Measurements from ENCODE around the gene SESN1.

Gene SESN1

DNA sequence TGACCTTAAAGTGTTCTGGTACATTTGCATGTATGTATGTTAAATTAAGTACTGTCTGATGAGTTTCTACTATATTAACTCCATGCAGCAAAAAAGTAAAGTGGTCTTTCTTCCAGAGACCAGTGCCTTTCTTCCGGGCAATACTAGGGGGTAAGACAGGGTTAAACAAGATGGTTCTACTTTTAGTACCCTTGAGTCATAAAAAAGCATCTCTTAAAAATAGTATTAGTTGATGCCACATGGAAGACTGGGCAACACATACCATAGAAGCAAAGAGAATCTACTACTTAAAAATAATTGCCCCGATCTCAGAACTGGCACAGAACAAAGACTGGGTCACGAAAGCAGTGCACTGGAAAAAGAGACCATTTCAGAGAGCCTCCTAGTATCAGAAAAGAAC, 66.2 kb downstream of the SESN1 start:
- DNase-seq (ENCODE audit: low read depth): no peak

DNA sequence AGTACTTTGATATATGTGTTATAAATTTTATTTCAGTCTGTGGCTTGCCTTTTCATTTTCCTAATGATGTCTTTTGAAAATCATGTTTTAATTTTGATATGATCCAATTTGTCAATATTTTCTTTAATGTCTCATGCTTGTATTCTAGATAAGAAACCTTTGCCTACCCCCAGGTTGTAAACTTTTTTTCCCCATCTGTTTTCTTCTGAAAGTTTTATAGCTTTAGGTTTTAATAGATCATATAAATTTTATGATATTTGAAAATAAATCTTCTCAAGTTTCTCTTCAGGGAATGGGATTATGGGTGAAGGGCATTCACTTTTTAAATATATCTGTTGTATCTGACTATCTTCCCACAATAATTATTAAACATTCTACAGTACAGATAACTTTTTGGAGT, 66.7 kb downstream of the SESN1 start:
- DNase-seq (ENCODE audit: low read depth): no peak

DNA sequence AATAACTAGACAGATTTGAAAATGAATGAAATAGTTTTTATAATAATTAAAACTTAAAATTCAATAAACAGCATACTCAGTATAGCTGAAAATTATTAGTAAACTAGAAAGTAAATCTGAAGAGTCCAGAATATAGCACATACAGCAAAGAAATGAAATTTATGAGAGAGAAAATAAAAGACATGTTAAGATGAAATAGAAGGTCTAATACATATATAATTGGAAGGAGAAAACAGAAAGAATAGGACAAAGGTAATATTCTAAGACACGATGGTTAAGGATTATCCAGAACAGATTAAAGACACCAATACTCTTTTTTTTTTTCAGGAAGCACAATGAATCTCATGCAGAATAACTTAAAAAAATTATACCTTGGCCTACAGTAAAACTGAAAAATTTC, 69.0 kb downstream of the SESN1 start:
- DNase-seq (ENCODE audit: low read depth): no peak

DNA sequence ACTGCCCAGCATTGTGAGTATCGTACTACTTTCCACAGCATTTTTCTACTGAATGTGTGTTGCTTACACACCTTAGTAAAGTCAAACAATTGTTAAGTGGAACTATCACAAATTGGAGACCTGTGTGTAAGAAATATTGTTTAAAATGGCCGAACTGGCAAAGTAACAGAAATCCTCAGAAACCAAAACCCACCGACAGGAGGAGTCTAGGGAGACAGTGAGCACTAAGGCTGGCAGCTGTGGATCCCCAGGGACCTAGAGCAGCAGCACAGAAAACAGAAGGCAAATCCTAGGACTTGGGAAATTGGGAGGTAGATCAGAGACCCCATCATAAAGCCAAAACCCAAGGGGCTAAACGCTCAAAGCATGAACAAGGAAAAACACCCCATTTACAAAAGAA, 69.9 kb downstream of the SESN1 start:
- no peak for DNase-seq (ENCODE audit: low read depth)

DNA sequence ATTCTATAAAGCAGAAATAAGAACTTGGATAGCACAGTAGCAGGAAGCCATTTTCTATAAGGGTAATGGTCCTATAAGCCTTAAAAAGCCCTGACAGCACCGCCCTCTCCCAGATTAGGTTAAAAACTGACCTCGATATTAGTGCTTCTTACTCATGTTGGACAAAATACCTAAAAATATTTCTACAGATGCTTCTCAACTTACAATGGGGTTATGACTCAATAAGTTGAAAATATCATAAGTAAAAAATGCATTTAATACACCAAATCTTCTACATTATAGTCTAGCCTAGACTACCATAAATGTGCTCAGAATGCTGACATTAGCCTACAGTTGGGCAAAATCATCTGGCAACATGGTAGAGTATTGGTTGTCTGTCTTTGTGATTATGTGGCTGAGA, 70.3 kb downstream of the SESN1 start:
- no peak for DNase-seq (ENCODE audit: low read depth)

DNA sequence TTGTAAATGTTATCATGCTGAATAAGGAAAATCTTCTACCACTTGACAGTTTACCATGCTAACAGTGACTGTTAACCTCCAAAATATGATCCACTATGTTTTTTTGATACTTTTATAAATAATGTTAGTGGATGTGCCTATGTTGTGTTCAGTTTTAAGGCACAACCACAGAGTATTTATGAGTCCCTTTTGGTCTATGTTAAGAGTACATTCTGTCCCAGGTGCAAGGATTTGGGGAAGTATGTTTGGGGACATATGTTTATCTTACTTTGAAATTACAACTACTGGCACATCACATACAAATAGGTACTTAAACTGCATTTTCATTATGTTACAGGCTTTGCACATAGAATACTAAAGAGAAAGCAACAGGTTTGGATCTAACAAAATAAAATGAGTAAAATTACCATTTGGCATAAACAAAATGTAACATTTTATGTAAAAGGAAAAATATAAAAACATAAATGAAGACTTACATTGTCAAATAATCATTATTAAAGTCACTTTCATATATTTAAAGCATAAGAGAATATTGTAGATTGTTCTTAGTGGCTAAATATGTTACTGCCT, 71.2 kb downstream of the SESN1 start:
- no peak for DNase-seq (ENCODE audit: low read depth)

DNA sequence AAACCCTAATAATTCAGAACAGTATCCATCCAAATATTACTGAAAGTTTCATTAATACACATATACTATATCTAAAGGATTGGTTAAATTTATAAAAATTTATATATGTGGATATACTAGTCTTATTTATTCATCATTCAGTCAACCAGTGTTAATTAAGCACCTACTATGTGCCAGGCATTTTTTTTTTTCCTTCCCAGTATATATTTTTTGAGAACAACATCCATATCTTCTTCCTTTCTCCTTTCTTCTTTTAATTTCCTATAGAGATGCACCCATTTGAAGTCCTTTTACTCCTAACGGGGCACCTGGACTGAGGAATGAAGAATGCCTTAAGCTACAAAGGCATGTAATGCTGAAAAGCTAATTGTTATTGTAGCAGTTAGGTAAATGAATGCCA, 72.8 kb downstream of the SESN1 start:
- no peak for DNase-seq (ENCODE audit: low read depth)

DNA sequence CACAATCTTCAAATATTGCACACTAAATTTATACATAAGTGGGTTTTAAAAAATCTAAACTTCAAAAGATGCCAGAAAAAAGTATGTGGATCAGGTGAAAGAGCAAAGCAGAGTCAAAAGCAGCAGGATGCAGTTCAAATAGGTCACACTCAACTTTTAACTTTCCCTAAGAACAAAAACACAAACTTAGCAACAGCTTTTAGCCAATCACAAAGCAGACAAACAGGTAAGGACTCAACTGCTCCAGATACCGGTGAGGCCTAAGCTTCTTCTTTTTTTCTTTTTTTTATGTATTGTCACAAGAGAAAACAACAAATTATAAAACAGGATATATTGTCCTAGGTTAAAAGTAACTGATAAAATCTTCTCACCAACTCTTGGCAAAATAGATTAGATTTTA, 74.7 kb downstream of the SESN1 start:
- no peak for DNase-seq (ENCODE audit: low read depth)

DNA sequence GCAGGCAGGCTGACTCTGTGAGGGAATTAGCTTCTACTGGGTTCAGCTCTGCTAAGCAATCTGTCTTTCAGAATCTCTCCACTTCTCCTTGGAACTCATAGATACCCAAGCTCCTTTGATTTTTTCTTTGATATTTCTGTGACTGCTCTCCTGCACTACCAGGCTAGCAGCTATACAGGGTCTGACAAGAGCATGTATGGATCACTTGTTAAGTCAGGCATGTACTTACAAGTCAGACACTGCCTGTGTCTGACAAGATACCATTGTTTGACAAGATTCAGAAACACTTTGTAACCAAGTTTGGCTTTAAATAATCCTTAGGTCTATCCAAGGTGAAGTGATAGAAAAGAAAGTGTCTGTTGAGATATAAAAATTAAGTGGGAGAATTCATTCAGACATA, 79.5 kb downstream of the SESN1 start:
- DNase-seq (ENCODE audit: low read depth): no peak

DNA sequence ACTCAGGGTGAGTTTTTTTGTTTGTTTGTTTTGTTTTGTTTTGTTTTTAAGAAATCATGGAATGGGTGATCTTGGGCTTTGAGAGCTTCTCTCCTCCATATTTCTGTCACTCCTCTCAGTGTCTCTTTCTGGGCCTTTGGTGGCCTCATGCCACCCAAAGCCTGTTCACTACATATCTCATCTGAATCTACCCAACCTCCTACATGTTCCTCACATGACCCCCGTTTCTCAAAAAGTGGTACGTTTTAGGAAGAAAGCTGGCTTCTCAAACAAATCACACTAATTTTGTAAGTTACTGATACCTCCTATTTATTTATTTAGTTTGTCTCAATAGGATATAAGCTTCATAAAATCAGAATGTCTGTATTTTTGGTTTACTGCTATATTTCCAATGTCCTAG, 80.0 kb downstream of the SESN1 start:
- DNase-seq (ENCODE audit: low read depth): no peak

DNA sequence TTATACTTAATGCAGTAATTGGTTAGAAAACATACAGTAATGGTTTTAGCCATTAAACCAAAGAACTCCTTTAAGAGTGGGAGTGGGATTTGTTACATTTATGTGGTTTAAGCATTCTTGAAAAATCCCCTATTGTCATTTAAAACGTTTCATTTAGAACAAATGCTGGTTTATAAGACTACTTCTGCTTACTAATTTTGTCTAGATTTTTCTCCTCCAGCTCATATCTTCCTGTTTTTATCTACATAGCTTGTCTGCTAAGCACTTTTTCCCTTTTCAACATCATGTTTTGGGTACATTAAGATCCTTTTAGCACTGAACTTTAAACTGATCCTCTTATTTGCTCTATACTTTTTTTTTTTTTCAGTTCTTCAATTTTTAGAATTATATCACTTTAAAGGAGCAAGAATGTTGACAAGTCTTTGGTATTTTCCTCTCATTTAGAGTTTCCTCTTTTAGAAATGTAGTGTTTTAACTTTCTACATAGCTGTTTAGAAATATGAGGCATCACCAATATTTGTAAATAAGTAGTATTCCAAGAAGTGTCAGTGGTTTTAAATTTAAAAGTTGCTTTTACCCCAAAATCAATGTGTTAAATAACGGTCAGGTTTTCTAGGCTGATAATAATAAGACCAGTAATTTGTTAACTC, 80.9 kb downstream of the SESN1 start:
- no peak for DNase-seq (ENCODE audit: low read depth)

DNA sequence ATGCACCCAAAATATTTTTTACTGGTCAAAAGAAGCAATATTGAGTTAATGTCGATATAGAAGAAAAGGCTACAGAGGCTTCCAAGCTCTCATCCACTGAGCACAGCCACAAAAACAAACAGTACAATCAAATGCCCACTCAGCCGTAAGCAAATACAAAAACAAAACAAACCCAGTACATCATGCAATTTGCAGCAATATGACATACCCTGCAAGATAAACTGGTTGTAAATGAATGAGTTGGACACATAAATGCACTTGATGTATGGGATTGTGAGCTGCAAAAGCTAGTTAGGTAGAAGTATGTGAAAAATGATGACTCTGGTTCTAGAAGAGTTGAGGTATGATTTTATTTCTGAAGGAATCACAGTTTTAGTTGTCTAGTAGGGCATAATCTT, 83.9 kb downstream of the SESN1 start:
- DNase-seq (ENCODE audit: low read depth): no peak

DNA sequence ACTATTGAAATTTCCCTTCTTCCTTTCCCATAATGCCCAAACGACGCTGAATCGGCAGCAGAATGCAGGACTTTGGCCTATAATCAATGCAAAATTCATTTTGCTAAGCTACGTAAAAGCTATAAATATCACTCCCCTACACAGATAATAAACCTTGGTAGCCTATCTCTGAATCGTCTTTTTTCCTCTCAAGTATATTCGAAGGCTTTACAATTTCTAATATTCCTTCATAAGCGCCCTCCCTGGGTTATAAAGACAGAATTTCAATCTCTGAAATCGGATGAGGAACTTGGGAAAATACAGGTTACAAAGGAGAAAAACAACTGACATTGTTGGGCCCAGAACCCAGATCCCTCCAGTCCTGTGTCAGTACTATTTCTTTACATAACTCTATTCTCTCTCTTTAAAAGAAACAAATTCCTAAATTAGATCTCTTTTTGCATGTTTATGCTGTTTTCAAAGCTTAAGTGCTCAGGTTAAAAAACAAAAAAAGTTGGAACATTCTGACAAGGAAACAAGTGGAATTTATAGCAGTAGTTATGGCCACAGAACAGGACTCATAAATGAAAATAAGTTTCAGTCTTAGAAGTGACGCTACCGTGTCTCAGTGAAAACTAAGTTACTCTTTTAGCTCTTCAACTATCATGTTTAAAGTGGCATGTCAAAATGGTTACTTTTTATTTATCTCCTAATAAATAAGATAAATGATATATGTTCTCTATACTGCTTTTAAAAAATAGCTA, 84.5 kb downstream of the SESN1 start:
- DNase-seq (ENCODE audit: low read depth): no peak

DNA sequence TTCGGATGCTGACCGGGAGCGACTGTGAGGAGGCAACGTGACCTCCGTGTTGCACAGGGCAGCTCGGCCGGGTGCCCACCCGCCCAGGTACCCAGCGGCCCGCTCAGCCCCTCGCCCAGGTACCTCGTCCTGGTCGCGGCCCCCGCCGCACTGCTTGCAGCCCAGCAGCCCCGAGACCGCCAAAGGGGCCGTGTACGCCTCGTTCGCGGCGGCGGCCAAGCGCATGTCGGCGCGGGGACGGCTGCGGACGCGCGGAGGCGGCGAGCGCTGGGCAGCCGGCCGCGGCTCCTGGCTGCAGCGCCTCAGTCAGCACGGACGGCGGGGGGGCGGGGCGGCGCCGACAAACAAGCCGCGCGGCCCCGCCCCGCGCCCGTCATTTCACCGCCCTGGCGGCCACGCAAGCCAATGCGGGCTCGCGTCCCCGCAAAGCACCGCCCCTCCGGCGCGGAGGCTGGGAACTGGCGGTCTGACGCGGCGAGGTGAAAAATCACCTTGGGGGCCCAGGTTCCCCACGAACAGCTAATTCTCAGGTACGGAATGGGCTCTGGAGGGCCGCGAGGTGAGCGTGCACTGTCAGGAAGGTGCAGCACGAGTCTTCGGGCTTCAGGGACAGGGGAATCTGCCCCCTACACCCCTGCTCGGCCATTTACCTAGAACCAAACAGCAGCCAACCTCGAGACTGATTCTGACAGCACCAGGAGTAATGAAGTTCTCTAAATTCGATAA, 85.2 kb downstream of the SESN1 start:
- peak; percentile 87 for DNase-seq (ENCODE audit: low read depth)

DNA sequence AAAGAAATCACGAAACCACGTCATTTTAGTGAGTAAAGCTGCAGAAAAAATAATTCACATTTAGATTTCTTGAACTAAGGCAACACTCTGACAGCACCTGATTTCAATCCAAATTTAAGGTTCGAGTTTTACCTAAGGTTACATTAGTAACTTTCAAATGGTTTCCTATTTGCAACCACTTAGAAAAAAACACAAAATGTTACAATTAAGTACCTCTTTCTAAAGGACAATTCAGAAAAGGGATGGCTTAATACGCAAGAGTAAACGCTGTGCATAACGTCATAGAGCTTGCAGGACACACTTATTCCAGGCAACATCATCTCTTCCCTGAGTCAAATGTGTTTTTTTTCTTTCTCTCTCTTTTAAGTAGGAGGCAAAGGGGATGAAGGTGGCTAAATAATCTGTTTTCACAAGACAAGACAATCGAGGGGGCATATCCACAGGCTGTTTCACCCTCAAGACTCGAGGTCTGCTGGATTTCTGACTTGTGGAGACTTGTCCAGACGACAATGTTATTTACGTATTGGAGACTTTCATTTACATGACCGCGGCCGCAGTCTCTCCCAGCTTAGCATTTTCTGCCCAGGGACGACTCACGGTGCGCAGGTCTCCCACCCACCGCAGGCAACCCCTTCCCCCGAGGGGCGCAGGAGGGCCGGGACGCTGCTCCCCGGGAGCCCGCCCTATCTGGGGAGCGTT, 86.0 kb downstream of the SESN1 start:
- no peak for DNase-seq (ENCODE audit: low read depth)

DNA sequence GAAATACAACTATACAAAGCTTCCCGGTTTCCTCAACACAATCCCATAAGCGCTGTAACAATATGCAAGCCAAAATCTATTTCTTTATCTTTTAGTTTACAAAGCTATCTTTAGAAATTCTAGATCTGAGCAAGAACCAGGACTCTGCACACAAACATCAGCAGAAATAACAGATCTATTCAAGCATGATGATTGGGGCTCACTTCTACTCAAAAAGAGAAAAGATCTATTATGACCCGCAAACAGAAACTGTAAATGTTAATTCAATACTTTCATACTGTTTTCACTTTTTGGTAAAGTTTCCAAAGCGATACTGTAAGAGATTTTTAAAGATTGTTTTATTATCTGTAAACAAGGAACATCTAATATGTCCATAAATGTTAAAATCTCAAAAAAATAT, 86.6 kb downstream of the SESN1 start:
- DNase-seq (ENCODE audit: low read depth): no peak

DNA sequence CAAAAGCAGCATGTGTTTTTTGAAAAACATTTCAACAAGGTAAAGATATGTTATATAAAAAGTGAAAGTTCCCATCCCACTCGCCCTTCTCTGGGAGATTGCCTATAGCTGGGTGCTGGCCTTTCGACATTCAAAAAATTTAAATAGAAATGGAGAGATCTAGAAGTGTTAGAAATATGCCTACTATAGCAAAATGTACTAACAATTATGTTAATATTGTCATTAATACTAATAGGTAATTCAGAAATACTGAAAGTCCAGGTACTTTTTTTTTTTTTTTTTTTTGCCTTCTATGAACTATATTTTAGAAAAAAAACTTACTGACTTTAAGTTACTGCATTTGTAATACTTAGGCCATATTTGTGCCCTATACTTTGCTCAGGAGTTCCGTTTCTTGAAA, 87.1 kb downstream of the SESN1 start:
- no peak for DNase-seq (ENCODE audit: low read depth)

DNA sequence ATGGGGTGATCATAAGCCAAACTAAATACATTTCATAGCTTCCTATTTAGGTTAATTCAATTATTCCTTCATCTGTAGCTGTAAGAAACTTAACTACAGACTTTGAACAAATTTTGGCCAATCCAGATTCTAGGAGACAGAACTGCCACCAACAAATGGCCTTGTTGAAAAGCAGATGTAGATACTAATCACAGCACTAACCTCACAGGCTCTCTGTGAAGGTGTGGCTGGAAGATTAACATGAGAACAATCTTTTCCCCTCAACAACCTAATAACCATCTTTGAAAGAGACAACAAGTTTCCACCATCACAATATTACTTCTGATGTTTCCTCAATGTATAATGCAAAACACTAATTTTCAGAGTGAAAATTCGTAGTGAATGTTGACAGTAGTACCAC, 87.8 kb downstream of the SESN1 start:
- no peak for DNase-seq (ENCODE audit: low read depth)

DNA sequence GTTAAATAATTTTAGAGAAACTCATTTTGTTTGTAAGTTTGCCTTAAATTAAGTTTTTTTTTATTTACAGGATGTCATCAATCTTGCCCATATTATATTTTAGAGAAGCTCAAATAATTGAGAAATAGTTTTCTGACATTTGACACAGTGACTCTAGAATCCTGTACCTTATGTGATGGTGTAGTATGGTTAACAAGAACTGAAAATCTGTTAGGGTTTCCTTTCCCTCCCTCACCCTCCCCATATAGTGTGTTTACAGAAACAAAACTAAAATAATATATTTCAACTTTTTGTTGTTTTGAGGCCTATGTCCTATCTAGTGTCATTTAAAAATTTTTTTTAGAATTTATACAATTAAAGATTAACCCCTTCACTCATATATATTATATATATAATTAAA, 91.8 kb downstream of the SESN1 start:
- DNase-seq (ENCODE audit: low read depth): no peak

DNA sequence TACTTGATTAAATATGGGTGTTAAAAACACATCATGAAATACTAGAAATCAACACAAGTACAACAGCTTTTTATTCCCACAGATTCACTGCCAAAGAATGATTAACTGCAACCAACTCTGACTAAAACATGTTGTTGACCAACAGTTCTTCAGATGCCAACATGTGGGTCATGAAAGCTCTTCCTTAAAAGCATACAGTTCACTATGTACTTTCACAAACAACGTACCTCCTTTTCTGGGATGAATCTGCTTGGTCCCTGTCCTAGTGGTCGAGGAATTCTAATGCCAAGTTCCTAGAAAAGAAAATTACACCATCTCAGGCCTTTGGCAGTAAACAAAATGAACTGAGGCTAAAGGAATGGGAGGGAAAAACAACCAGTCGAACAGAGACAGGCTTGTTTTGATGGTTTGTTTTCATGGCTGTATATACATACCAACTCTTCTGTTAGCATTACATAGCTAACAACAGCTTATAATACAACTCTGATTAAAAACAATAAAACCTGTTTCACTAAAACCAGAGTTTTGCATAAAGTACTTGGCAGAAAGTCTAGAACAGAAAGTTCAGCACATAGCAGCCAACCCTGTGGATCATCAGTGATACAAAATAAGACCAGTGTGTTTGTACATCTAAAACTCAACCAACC, 92.5 kb downstream of the SESN1 start:
- DNase-seq (ENCODE audit: low read depth): no peak

DNA sequence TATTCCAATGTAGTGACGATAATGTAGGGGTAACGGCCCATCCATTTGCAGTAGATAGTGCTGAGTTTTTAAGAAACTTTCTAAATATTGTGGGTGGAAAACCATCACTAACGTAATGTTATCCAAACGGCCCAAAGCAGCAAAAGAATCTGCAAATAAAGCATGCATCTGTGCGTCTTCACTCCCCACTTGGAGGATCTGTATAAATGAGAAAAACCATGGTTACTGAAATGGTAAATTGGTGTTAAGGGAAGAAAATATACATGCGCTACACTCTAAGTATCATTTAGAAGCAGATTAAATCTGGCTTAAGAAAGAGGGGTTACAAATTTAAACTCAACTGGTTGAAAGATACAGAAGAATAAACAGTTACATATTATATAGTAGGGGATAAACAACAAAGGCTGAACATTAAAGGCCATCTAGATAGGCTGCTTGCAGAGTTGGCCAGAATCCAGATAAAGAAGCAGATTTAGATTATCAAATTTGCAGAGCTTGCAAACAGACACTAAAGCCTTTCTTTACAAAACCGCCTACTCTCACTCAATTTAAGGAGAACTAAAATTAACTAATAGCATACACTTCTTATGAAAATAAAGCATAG, 93.3 kb downstream of the SESN1 start:
- no peak for DNase-seq (ENCODE audit: low read depth)

DNA sequence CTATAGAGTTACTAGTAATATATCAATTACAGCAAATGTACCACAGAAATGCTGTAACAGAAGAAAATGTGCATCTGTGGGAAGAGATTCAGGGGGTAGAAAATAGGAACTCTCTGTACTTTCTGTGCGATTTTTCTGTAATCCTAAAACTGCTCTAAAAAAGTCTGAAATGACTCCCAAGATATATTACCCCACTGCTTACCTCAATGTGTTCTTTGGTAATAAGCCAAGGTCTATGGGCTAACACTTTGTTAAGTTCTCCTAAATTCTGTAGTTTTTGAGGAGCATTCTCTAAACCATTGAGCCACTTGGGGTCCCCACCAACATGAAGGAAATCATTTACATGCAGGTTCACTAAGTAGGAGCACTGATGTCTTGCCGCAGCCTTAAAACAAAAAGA, 94.4 kb downstream of the SESN1 start:
- DNase-seq (ENCODE audit: low read depth): no peak

Data from activated gamma-delta T cell treated with anti-CD3 and anti-CD28 coated beads, Interleukin-2, amount 50 U/mL, for 16 hours (primary cell).